Urothelium cell line (cell line): Measurements from ENCODE around the gene GRAMD1B.

Source experiments
- DNase-seq: peaks from one replicate; pipeline ENCODE4 v3.0.0; 2011; ENCODE audit warnings: low spot score, mixed read lengths
- FAIRE-seq: peaks from 2 replicates; lab custom pipeline; 2011; peaks lifted over from hg19 to GRCh38; lab: Jason Lieb, UNC

The GRAMD1B gene

DNA sequence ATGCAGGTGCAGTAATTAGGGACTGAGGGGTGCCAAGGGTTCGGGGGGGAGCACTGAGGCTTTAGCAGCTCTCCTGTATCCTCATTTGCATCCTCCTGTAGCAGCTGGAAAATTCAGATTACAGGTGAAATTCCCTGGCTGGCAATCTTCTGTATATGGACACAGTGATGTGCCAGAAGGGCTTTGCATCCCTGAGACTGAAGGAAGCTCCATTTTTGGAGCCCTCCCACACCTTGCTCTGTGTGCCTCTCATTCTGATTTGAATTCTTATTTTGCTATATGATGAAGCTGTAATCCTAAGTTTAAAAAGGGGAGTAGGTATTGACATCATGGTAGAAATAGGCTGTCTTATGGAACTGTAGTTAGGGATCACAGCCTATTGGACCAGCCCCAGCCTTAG lies 177.7 kb downstream of the GRAMD1B start:
- FAIRE-seq (no peak), DNase-seq (no peak)

DNA sequence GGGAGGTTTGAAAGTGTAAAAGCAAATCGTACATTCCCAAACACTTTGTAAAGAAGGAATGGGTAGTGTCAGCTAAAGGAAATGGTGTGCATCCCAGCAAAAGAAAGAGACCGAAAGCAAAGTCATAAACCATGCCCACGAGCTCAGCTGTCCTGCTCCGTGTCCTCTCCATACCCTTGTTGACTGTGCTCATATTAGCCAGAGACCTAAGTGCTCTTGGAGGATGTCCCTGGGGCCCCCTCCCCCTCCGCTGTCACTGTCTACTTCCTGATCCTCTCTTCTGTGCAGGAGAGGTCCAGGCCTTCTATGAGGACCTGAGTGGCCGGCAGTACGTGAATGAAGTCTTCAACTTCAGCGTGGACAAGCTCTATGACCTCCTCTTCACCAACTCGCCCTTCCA lies 178.3 kb downstream of the GRAMD1B start:
- no peak for FAIRE-seq
- DNase-seq = no peak

DNA sequence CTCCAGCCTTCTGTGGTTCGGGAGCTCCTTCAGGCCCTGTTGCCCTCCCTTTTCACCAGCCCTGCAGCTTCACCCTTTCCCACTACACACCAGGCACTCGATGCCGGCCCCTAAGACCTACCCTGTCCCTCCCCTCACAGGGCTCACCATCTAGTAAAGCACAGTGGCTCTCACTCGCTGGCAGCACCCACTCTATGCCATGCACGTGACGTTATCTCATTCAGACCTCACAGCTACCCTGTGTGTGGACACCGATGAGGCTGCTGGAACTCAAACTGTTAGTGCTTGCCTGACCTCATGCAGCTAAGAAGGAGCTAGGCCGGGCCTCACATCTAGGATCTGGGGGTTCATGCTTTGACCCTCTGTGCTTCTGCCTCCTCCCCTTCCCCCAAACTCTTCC lies 178.9 kb downstream of the GRAMD1B start:
- FAIRE-seq (no peak), DNase-seq (no peak)

DNA sequence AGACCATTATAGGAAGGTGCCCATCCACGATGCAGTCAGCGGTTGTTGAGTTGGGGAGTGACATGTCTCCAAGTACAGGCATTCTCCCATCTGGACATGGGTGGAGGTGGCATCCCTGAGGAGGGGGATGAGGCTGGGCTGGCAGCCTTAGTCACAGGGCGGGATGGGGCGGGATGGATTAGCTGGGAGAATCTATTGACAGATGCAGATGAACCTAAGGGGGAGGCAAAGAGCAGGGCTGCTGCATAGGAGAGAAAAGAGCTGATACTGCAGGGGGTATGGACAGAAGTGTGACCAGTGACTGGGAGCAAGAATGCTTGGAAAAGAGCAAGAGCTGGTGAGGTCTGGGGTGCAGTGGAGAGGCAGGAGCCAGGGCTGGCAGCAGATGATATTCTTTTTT lies 181.6 kb downstream of the GRAMD1B start:
- DNase-seq (no peak), FAIRE-seq (no peak)

- FAIRE-seq (no peak), DNase-seq (peak; percentile 74)
Measured at GRCh38 chr11:123616505-123617198, 186.6 kb downstream of the GRAMD1B start.

DNA sequence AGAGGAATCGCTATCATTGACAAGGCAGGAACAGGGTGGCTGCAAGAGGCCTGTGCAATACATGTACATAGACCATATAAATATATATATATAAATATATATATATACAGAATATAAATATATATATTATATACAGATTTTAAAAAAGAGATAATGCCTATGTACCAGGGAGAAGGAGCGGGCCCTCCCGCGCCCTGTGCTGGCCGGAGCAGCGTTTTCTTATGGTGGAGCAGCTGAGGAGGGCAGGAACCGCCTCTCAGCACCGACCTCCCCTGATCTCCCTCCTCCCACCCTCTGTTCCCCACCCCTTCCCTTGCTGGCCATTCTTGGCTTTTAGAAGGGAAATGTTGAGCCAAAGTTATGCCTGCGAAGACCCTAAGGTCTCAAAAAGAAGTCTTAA lies 192.5 kb downstream of the GRAMD1B start:
- FAIRE-seq (no peak), DNase-seq (no peak)

DNA sequence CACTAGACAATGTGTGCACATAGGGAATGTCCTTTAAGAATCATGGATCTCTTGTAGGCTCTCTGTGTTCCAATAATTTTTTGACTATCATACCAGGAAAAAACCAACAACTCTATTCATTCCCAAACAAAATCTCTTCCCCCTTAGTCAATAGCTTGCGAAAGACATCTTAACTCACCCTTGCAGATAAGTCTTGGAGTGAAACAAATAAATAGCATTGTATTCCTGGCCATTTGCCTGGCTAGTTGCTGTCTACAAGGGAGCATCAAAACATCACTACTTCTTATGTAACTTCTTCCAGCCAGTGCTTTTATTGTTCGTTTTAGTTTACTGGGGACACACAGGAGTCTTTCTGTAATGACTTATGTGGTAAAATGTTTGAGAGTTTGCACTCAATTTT lies 194.9 kb downstream of the GRAMD1B start:
- no peak for FAIRE-seq

GRCh38 chr11:123628936-123629683 lies 199.0 kb downstream of the GRAMD1B start:
- no peak for DNase-seq
- no peak for FAIRE-seq

More for the DNA sequence above, 194.9 kb downstream of the GRAMD1B start:
- DNase-seq = no peak

GRCh38 chr11:123630126-123630608 lies 200.1 kb downstream of the GRAMD1B start:
- DNase-seq = no peak
- FAIRE-seq = no peak

- FAIRE-seq (no peak), DNase-seq (no peak)
Measured at GRCh38 chr11:123640029-123640428, 210.0 kb downstream of the GRAMD1B start.

GRCh38 chr11:123640677-123641494 lies 210.8 kb downstream of the GRAMD1B start:
- no peak for FAIRE-seq

DNA sequence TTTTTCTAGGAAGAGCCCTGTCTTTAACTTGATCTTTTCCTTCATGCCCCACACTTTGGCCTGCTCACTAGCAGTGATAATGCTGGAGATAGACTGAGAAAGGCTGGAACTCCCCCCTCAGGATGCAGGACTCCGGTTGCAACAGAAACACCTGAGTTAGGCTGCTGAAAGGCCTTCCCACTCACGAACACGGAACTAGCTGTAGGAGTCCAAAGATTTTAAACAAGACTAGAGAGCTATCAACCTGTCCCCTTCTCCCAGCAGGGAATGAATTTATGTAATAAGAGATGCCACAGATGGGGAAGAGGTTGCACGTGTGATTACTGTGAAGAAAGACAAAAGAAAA lies 211.4 kb downstream of the GRAMD1B start:
- FAIRE-seq (no peak), DNase-seq (no peak)

More at GRCh38 chr11:123640677-123641494, 210.8 kb downstream of the GRAMD1B start:
- DNase-seq = peak; percentile 65

DNA sequence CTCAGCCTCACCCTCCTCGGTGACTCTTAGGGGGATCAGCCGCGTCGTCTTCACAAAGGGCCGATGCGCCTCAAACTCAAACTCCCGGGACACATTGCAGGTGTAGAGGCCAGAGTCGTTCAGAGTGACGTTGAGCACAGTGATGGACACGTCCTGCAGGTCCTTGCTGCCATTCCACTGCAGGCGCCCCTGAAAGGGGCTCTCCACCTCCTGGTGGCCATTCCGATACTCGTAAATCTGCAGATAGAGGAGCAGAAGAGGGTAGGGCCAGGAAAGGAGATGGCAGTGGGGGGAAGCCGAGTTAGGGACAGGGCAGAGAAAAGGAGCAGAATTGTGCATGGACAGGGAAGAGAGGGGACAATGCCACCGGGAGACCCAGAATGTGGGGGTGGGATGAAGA lies 212.4 kb downstream of the GRAMD1B start:
- no peak for DNase-seq
- no peak for FAIRE-seq

GRCh38 chr11:123645286-123645975 lies 215.4 kb downstream of the GRAMD1B start:
- FAIRE-seq (no peak), DNase-seq (no peak)

- FAIRE-seq (no peak), DNase-seq (no peak)
Measured at GRCh38 chr11:123650901-123651300, 220.8 kb downstream of the GRAMD1B start.

GRCh38 chr11:123652599-123652998 lies 222.5 kb downstream of the GRAMD1B start:
- DNase-seq = no peak
- FAIRE-seq = no peak

GRCh38 chr11:123653483-123653826 lies 223.4 kb downstream of the GRAMD1B start:
- DNase-seq = no peak
- FAIRE-seq = no peak

DNA sequence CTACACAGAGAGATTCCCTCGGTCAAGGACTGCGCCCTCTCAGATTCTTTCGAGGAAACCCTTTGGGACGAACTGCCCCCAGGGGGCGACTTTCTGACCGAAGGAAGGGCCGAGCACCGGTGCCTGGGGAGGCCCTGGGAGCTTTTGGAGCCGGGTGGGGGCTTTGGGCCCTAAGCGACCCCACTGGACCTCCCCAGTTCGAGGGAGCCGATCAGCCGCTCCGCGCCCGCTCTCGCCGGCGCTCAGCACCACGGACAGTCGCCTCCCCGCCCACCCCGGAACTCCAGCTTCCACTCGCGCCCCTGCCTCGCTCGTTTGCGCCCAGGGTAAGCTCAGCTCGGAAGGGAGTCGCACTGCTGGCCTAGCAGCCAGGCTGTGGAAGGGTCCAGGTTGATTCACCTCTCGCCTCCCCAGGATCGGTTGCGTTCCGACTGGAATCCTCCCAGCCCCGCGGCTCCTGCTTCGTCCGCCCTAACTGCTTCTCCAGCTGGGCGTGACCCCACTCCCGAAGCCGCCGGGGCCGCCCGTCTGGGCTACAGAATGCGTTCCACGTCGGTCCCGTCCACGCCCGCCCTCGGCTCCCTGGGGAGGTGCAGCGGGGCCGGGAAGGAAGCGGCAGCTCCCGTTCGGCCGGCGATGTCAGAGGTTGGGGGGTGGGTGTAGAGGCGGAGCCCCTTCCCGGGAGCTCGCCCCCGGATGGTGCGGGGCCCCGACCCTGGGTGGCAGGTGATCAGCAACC lies 223.9 kb downstream of the GRAMD1B start:
- no peak for FAIRE-seq
- DNase-seq = peak; percentile 64

DNA sequence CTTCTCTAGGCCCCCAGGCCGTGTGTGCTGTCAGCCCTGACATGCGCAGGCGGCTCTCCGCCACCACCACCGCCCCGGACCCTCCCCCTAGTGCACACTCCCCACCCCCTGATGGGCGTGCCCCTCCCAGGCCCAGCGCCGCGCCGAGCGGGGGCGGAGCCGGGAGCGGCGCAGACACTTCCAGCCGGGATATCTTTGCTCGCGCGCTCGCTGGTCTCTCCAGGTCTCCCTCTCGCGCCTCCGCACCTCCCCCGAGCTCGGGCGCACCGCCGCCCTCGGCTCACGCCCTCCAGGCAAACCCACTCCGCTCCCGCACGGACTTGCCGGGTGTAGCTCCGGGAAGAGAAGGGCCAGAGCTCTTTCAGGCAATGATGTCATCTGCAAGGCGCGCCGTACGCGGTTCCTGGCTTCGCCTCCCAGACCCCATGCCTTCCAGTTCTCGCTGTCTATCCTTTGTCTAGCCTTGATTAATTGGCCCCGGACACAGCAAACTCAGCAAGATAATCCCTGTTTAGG lies 224.6 kb downstream of the GRAMD1B start, which contains the start of gene SCN3B:
Gene SCN3B (minus strand): TSS at position 59 of the 516 bp plus-strand sequence. CDS start 823 bp downstream, outside the sequence.
- FAIRE-seq (peak; percentile 46), DNase-seq (peak; percentile 90)

DNA sequence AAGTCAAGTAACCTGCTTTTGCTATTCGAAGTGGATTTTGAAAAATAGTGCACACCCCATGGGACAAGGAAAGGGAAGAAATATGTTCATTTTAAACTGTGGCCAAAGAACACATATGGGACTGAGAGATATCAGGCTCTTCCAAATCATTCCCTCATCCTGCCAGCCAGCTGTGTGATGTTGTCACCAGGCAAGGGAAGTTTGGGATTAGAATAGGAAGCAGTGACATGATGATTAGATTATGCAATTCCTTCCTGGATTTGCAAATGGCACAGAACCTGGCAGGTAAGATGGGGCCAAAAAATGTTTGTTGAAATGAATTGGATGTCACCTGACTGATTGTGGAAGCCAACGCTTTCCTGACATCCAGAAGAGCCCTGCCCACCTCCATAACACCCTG lies 229.2 kb downstream of the GRAMD1B start:
- FAIRE-seq (no peak), DNase-seq (no peak)
